IMR-90 (cell line): ENCODE measurements around the gene FCSK. TPM values are rescaled to one million over a fixed set of nuclear protein-coding genes. Genes with fewer than 3 reads are reported as not detected.

Source experiments
- ATAC-seq: fragments of 200-7000 bp; cut with Tn5 transposase; 2 replicates; pipeline ENCODE4 v1.9.1; 2020; ENCODE audit warnings: low read depth, mild to moderate bottlenecking, moderate library complexity
- BruUV-seq: library from RNA; stranded (reverse); fragments of 400-500 nt; replicated peaks from 2 replicates; lab custom pipeline; 2021; lab: Mats Ljungman, UMichigan
- CTCF ChIA-PET: fragments of 300-600 bp; formaldehyde crosslinking; extraction: SDS; loops from one replicate; lab custom pipeline; 2021; ENCODE audit warnings: antibody characterized with exemption; lab: Yijun Ruan, JAX
- POLR2A ChIA-PET: fragments of 300-600 bp; sonication (Branson Sonifier 250); formaldehyde crosslinking; loops from one replicate; lab custom pipeline; 2022; ENCODE audit warnings: antibody characterized with exemption; ENCODE audit not compliant: unreplicated experiment; lab: Charles Lee
- DNase-seq: peaks from one replicate; pipeline ENCODE4 v3.0.0; 2013
- H2AFZ ChIP-seq: replicated peaks from 2 replicates; pipeline ENCODE3; 2013; ENCODE audit warnings: low read length, mild to moderate bottlenecking; ENCODE audit not compliant: poor library complexity
- H2AK5ac ChIP-seq: 2 replicates; pipeline ENCODE4 v1.6.1; 2013; ENCODE audit warnings: low read depth, low read length, inconsistent platforms
- H2AK9ac ChIP-seq: replicated peaks from 2 replicates; pipeline ENCODE3; 2013; ENCODE audit warnings: mild to moderate bottlenecking, low read depth, low read length, moderate library complexity; ENCODE audit not compliant: poor library complexity
- H2BK120ac ChIP-seq: 2 replicates; pipeline ENCODE4 v1.6.1; 2013; ENCODE audit warnings: low read depth, low read length, inconsistent platforms
- H2BK15ac ChIP-seq: 3 replicates; pipeline ENCODE4 v1.6.1; 2013; ENCODE audit warnings: low read depth, low read length, inconsistent platforms
- H2BK20ac ChIP-seq: 2 replicates; pipeline ENCODE4 v1.6.1; 2013; ENCODE audit warnings: low read depth, mild to moderate bottlenecking, inconsistent platforms, low read length, moderate library complexity
- H2BK5ac ChIP-seq: 2 replicates; pipeline ENCODE4 v1.6.1; 2013; ENCODE audit warnings: mild to moderate bottlenecking, low read depth, low read length, inconsistent platforms; ENCODE audit not compliant: poor library complexity, severe bottlenecking
- H3K14ac ChIP-seq: replicated peaks from 2 replicates; pipeline ENCODE4 v1.6.1; 2013; ENCODE audit warnings: low read depth, low read length, inconsistent platforms
- H3K18ac ChIP-seq: 2 replicates; pipeline ENCODE4 v1.6.1; 2013; ENCODE audit warnings: low read depth, low read length, control low read depth
- H3K23ac ChIP-seq: 2 replicates; pipeline ENCODE4 v1.6.1; 2013; ENCODE audit warnings: low read depth, low read length, inconsistent platforms
- H3K27ac ChIP-seq: 2 replicates; pipeline ENCODE4 v1.5.1; 2013; ENCODE audit warnings: mild to moderate bottlenecking, control low read depth, low read length; ENCODE audit not compliant: insufficient read depth
- H3K27me3 ChIP-seq: 2 replicates; pipeline ENCODE4 v1.6.1; 2013; ENCODE audit warnings: low read length; ENCODE audit not compliant: control insufficient read depth, insufficient read depth
- H3K36me3 ChIP-seq: 2 replicates; pipeline ENCODE4 v1.6.1; 2013; ENCODE audit warnings: low read length, mixed read lengths; ENCODE audit not compliant: control insufficient read depth, insufficient read depth
- H3K4ac ChIP-seq: 2 replicates; pipeline ENCODE4 v1.6.1; 2013; ENCODE audit warnings: low read depth, low read length, inconsistent platforms
- H3K4me1 ChIP-seq: 2 replicates; pipeline ENCODE4 v1.6.1; 2013; ENCODE audit warnings: low read length, mixed read lengths; ENCODE audit not compliant: control insufficient read depth, insufficient read depth
- H3K4me2 ChIP-seq: 2 replicates; pipeline ENCODE4 v1.6.1; 2013; ENCODE audit warnings: low read depth, mild to moderate bottlenecking, control low read depth, low read length, moderate library complexity
- H3K4me3 ChIP-seq: 2 replicates; pipeline ENCODE4 v1.5.1; 2013; ENCODE audit warnings: low read depth, mild to moderate bottlenecking, control low read depth, low read length, moderate library complexity; ENCODE audit not compliant: insufficient read depth
- H3K56ac ChIP-seq: 2 replicates; pipeline ENCODE4 v1.6.1; 2013; ENCODE audit warnings: low read length, inconsistent platforms; ENCODE audit not compliant: insufficient read depth; ENCODE audit errors: extremely low read depth
- H3K79me1 ChIP-seq, 2 experiments: 2 replicates each; pipeline ENCODE4 v1.6.1; 2013; ENCODE audit warnings: low read length in 2 of 2, inconsistent platforms in 1 of 2, low read depth in 1 of 2
- H3K9ac ChIP-seq: 2 replicates; pipeline ENCODE4 v1.6.1; 2013; ENCODE audit warnings: low read depth, low read length, control low read depth
- H3K9me1 ChIP-seq: 2 replicates; pipeline ENCODE4 v1.6.1; 2013; ENCODE audit warnings: low read length, inconsistent platforms; ENCODE audit not compliant: insufficient read depth
- H3K9me3 ChIP-seq: 2 replicates; pipeline ENCODE4 v1.6.1; 2013; ENCODE audit warnings: low read length; ENCODE audit not compliant: control insufficient read depth, insufficient read depth
- H4K20me1 ChIP-seq: 2 replicates; pipeline ENCODE4 v1.6.1; 2013; ENCODE audit warnings: low read length, inconsistent platforms; ENCODE audit not compliant: insufficient read depth
- H4K5ac ChIP-seq: 2 replicates; pipeline ENCODE4 v1.6.1; 2013; ENCODE audit warnings: mild to moderate bottlenecking, low read depth, low read length, control low read depth
- H4K8ac ChIP-seq, 2 experiments: 2 replicates each; pipeline ENCODE4 v1.6.1; 2013; ENCODE audit warnings: low read depth in 2 of 2, low read length in 2 of 2, control low read depth in 1 of 2, inconsistent platforms in 1 of 2
- H4K91ac ChIP-seq: 2 replicates; pipeline ENCODE4 v1.6.1; 2013; ENCODE audit warnings: low read depth, low read length, inconsistent platforms; ENCODE audit not compliant: insufficient read depth
- BHLHE40 ChIP-seq: fragments of 150-350 bp; IDR thresholded peaks from 2 replicates; pipeline ENCODE4 v1.6.1; 2016; ENCODE audit warnings: mild to moderate bottlenecking, low read depth, low read length
- CEBPB ChIP-seq: IDR thresholded peaks from 2 replicates; pipeline ENCODE4 v1.6.1; 2012; ENCODE audit warnings: low read depth, low read length, improper control_type of control experiment
- CHD1 ChIP-seq: IDR thresholded peaks from 2 replicates; pipeline ENCODE4 v1.6.1; 2012; ENCODE audit warnings: low read depth, low read length, improper control_type of control experiment
- FOS ChIP-seq: fragments of 150-350 bp; IDR thresholded peaks from 2 replicates; pipeline ENCODE4 v1.6.1; 2016; ENCODE audit warnings: low read depth, low read length
- MAFK ChIP-seq: IDR thresholded peaks from 2 replicates; pipeline ENCODE4 v1.6.1; 2012; ENCODE audit warnings: low read depth, low read length, improper control_type of control experiment
- MAZ ChIP-seq: IDR thresholded peaks from 2 replicates; pipeline ENCODE4 v1.6.1; 2012; ENCODE audit warnings: low read depth, mild to moderate bottlenecking, low read length, improper control_type of control experiment, moderate library complexity, borderline replicate concordance
- MXI1 ChIP-seq: IDR thresholded peaks from 2 replicates; pipeline ENCODE4 v1.6.1; 2012; ENCODE audit warnings: low read depth, mild to moderate bottlenecking, low read length, moderate library complexity, borderline replicate concordance
- RFX5 ChIP-seq: IDR thresholded peaks from 2 replicates; pipeline ENCODE4 v1.8.0; 2012; ENCODE audit warnings: low read depth, mild to moderate bottlenecking, low read length, moderate library complexity
- SMC3 ChIP-seq: fragments of 150-350 bp; IDR thresholded peaks from 2 replicates; pipeline ENCODE4 v1.6.1; 2016; ENCODE audit warnings: low read depth, mild to moderate bottlenecking, antibody characterized with exemption, low read length, moderate library complexity
- WGBS, 2 experiments: methylation state at CpG; one replicate each; pipeline versions ENCODE4 v1.1.5 to v1.1.7; 2013; ENCODE audit warnings: missing lambda C conversion rate in 2 of 2; ENCODE audit not compliant: insufficient read length in 1 of 2; ENCODE audit errors: extremely low coverage in 2 of 2; 5-methylcytosine and 5-hydroxymethylcytosine counted together
- dilution Hi-C: fragments of 300-500 bp; cut with HindIII; formaldehyde crosslinking; loops from one replicate; pipeline ENCODE4 v1.14.3; 2018; ENCODE audit warnings: low sequenced_read_pairs; ENCODE audit not compliant: unreplicated experiment
- in situ Hi-C: fragments of 300-500 bp; cut with MboI; formaldehyde crosslinking; loops from 3 replicates; pipeline ENCODE4 v1.14.3; 2019; ENCODE audit warnings: low sequenced_read_pairs, inconsistent platforms, mixed read lengths
- intact Hi-C: fragments of 100-400 bp; cut with micrococcal nuclease; formaldehyde crosslinking; loops from 2 replicates; pipeline ENCODE4 v1.10.0; 2022
- polyA plus RNA-seq, 3 experiments: library from polyadenylated mRNA; depleted of rRNA; stranded (reverse); fragments of >200 nt; gene quantifications; 2 replicates each; pipeline ENCODE4 v1.2.3, GENCODE V29; 2012; ENCODE audit warnings: low replicate concordance in 1 of 3
- total RNA-seq: library from RNA; depleted of rRNA; stranded (reverse); fragments of >200 nt; gene quantifications from 2 replicates; pipeline ENCODE4 v1.2.3, GENCODE V29; 2012
- TF ChIP-seq, protein P1 (sequence below): fragments of 150-350 bp; IDR thresholded peaks from 2 replicates; pipeline ENCODE4 v1.6.1; 2016; ENCODE audit warnings: low read depth, mild to moderate bottlenecking, low read length, moderate library complexity, borderline replicate concordance

Gene FCSK
- total and polyA plus RNA-seq, 2 of the 4 experiments (the other 2 are of a cell fraction): 6.1 to 7.2 TPM

DNA sequence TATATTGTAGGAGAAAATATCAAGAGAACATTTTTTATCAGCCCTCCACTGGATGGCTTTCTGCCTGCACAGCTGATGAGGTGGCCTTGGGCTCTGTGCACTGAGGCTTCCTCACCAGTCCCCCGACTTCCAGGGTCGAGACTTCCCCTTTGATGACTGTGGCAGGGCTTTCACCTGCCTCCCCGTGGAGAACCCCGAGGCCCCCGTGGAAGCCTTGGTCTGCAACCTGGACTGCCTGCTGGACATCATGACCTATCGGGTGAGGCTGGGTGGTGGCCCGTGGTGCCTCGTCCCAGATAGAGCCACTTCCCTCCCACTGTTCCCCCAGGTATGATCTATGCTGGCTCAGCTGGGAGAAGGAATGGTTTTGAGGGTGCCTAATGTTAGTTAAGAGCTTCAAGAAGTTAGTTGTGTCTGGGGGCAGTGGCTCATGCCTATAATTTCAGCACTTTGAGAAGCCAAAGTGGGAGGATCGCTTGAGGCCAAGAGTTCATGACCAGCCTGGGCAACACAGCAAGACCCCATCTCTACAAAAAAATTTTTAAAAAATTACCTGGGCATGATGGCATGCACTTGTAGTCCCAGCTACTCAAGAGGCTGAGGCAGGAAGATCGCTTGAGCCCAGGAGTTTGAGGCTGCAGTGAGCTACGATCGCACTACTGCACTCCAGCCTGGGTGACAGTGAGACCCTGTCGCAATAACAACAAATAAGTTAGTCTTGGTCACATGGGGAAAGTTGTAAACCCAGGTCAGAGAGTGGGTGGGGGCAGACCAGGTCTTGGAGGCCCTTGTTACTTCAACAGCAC, 11.8 kb downstream of the FCSK start (continued):
- no peak for TF ChIP-seq FOS

DNA sequence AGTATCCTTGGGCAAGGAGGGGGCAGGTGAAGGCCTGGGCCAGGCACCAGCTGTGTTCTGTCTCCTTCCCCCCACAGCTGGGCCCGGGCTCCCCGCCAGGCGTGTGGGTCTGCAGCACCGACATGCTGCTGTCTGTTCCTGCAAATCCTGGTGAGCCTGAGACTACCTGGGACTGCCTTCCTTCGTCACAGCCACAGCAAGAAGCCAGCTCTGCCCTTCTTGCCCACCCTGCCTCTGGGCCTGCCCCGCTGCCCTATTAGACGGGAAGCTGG, 12.3 kb downstream of the FCSK start:
- H2BK5ac ChIP-seq: no peak overlapping the region
- H2AFZ ChIP-seq: no peak overlapping the region
- H3K9ac ChIP-seq: no peak overlapping the region
- TF ChIP-seq, protein P1, sequence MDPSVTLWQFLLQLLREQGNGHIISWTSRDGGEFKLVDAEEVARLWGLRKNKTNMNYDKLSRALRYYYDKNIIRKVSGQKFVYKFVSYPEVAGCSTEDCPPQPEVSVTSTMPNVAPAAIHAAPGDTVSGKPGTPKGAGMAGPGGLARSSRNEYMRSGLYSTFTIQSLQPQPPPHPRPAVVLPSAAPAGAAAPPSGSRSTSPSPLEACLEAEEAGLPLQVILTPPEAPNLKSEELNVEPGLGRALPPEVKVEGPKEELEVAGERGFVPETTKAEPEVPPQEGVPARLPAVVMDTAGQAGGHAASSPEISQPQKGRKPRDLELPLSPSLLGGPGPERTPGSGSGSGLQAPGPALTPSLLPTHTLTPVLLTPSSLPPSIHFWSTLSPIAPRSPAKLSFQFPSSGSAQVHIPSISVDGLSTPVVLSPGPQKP: no peak
- TF ChIP-seq MAFK (no peak), SMC3 (no peak), RFX5 (no peak), BHLHE40 (no peak), CEBPB (no peak), MAZ (no peak), CHD1 (no peak), MXI1 (no peak), FOS (no peak)
- H2AK5ac ChIP-seq: no peak overlapping the region
- BruUV-seq: no TSS peak
- H3K9me3 ChIP-seq: no peaks in the 10 kb centered on the region
- no peak overlapping the region for H3K4ac ChIP-seq
- intact Hi-C loops: no loop called here
- H2AK9ac ChIP-seq: peak overlapping the region; percentile 78
- in situ Hi-C loops: no loop called here
- no peak overlapping the region for H3K23ac ChIP-seq
- no peak overlapping the region for H4K91ac ChIP-seq
- H3K9me1 ChIP-seq: 0 out of 2 replicates have a peak, but pooled peaks cover 2% of the 10 kb centered on the region
- H3K4me1 ChIP-seq: peaks cover 2% of the 10 kb centered on the region; the same call in 1 of the 2 replicates
- peaks cover 12% of the 10 kb centered on the region for H3K36me3 ChIP-seq
- H3K4me2 ChIP-seq: no peak overlapping the region
- no peak overlapping the region for H3K4me3 ChIP-seq
- no peak overlapping the region for H4K8ac ChIP-seq
- no peak overlapping the region for H2BK15ac ChIP-seq
- H3K56ac ChIP-seq: no peak overlapping the region
- H4K5ac ChIP-seq: no peak overlapping the region
- no peak overlapping the region for H3K18ac ChIP-seq
- ATAC-seq (peak; percentile 43), DNase-seq (no peak)
- H3K79me1 ChIP-seq: 0 out of 4 replicates have a peak, but pooled peaks cover 0 to 1% of the 10 kb centered on the region in 2 experiments
- ChIA-PET CTCF (no interaction called here), POLR2A (no interaction called here)
- no peak overlapping the region for H3K27ac ChIP-seq
- H3K27me3 ChIP-seq: no peaks in the 10 kb centered on the region
- H4K20me1 ChIP-seq: no peaks in the 10 kb centered on the region; the same call in 1 of the 2 replicates
- 20% methylated on average over 1 of the region's 7 CpGs; no CpG with 5 or more reads in 1 of the 2 experiments for WGBS, 2 experiments
- H2BK20ac ChIP-seq: no peak overlapping the region
- no peak overlapping the region for H2BK120ac ChIP-seq
- H3K14ac ChIP-seq: no peak overlapping the region
- dilution Hi-C loops: no loop called here
